ENCODE measurements around the gene NACC1. TPM values are rescaled to one million over a fixed set of nuclear protein-coding genes. Genes with fewer than 3 reads are reported as not detected.

The NACC1 gene
- total and polyA plus RNA-seq, 2 of the 13 experiments (the other 11 are each of a cell fraction or from before 2014, with no cell fraction given) = 31.8 to 42.3 TPM

- TF ChIP-seq ZNF687 (CRISPR knock-in tag; IDR thresholded peaks at IDR 0.05) (peak; percentile 84), ZNF143 (CRISPR knock-in tag; IDR thresholded peaks at IDR 0.05) (peak; percentile 64), ZBTB34 (CRISPR knock-in tag; IDR thresholded peaks at IDR 0.05) (peak; percentile 53; the same call in 1 of the 2 replicates), ZNF788 (CRISPR knock-in tag; IDR thresholded peaks at IDR 0.05; ENCODE audit: borderline replicate concordance) (peak; percentile 90; the same call in 1 of the 2 replicates), ZFP90 (CRISPR knock-in tag; IDR thresholded peaks at IDR 0.05; ENCODE audit: borderline replicate concordance) (peak; percentile 37), GPBP1L1 (CRISPR knock-in tag; IDR thresholded peaks at IDR 0.05) (no peak), ZNF547 (CRISPR knock-in tag; IDR thresholded peaks at IDR 0.05) (no peak; the same call in 1 of the 2 replicates), ZNF557 (CRISPR knock-in tag; IDR thresholded peaks at IDR 0.05) (0 out of 2 replicates have a peak, but pooled peaks have one; percentile 76), ZBTB2 (CRISPR knock-in tag; IDR thresholded peaks at IDR 0.05; ENCODE audit: low read depth) (peak; percentile 88), NR2F6 (IDR thresholded peaks at IDR 0.05) (peak; percentile 54), NR2F6 (CRISPR knock-in tag; IDR thresholded peaks at IDR 0.05) (peak; percentile 86), TMF1 (CRISPR knock-in tag; IDR thresholded peaks at IDR 0.05; ENCODE audit: low read depth) (no peak; the same call in 1 of the 2 replicates), PRDM10 (CRISPR knock-in tag; IDR thresholded peaks at IDR 0.05; ENCODE audit: low read depth) (peak; percentile 76)
Measured at GRCh38 chr19:13150187-13150930, 32.3 kb downstream of the NACC1 start, which contains the start of the genes IER2 and STX10 (continued).

Data from HepG2 (cell line).